Erythroblast (primary cell): Measurements from ENCODE around the gene DNAH10.

ENCODE experiments used
- GATA1 ChIP-seq: IDR thresholded peaks from 2 replicates; pipeline ENCODE4 v1.6.1; 2011; ENCODE audit warnings: low read depth, mild to moderate bottlenecking, control low read depth, low read length, moderate library complexity
- POLR2A ChIP-seq: IDR thresholded peaks from 2 replicates; pipeline ENCODE4 v1.6.1; 2011; ENCODE audit warnings: mild to moderate bottlenecking, low read length

GRCh38 chr12:123936956-123937706 is 175.0 kb downstream of the DNAH10 start:
- TF ChIP-seq POLR2A (no peak), GATA1 (no peak)
